ENCODE data around the gene FGF9. TPM values are rescaled to one million over a fixed set of nuclear protein-coding genes. Genes with fewer than 3 reads are reported as not detected.

FGF9 gene
- polyA plus RNA-seq, 2 of the 4 experiments (the other 2 are of a cell fraction) = not detected

DNA sequence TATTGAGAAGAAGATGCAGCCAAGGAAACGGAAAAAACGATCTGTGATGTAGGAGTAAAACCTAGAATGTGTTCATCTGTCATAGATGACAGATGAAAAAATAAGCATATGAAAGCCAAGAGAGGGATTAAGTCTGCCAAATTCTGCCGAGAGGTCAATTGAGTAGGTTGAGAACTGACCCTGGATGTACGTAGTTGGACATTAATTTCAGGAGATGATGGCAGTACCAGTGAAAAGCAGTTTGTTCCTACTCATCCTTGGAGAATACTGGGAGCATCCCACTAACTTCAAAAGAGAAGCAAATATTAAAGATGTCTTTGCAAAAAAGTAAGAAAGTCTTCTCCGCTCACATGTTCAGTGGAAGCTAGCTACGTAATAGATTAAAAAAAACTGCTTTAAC is 11.8 kb upstream of the FGF9 start (continued):
- TF ChIP-seq, protein P1, sequence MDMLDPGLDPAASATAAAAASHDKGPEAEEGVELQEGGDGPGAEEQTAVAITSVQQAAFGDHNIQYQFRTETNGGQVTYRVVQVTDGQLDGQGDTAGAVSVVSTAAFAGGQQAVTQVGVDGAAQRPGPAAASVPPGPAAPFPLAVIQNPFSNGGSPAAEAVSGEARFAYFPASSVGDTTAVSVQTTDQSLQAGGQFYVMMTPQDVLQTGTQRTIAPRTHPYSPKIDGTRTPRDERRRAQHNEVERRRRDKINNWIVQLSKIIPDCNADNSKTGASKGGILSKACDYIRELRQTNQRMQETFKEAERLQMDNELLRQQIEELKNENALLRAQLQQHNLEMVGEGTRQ (IDR thresholded peaks at IDR 0.05) = no peak
- no peak for TF ChIP-seq EHF (CRISPR knock-in tag; IDR thresholded peaks at IDR 0.05)
- TF ChIP-seq, protein P2, sequence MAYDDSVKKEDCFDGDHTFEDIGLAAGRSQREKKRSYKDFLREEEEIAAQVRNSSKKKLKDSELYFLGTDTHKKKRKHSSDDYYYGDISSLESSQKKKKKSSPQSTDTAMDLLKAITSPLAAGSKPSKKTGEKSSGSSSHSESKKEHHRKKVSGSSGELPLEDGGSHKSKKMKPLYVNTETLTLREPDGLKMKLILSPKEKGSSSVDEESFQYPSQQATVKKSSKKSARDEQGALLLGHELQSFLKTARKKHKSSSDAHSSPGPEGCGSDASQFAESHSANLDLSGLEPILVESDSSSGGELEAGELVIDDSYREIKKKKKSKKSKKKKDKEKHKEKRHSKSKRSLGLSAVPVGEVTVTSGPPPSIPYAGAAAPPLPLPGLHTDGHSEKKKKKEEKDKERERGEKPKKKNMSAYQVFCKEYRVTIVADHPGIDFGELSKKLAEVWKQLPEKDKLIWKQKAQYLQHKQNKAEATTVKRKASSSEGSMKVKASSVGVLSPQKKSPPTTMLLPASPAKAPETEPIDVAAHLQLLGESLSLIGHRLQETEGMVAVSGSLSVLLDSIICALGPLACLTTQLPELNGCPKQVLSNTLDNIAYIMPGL (CRISPR knock-in tag; IDR thresholded peaks at IDR 0.05; ENCODE audit: borderline replicate concordance) = no peak
- TF ChIP-seq, protein P3, sequence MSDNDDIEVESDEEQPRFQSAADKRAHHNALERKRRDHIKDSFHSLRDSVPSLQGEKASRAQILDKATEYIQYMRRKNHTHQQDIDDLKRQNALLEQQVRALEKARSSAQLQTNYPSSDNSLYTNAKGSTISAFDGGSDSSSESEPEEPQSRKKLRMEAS (IDR thresholded peaks at IDR 0.05) = no peak
- no peak for TF ChIP-seq NFE2L2 (conservative IDR thresholded peaks at IDR 0.05; ENCODE audit: low read length)
- TF ChIP-seq CHD4 (IDR thresholded peaks at IDR 0.05; ENCODE audit: borderline replicate concordance) = no peak
- no peak for TF ChIP-seq FOSL2 (IDR thresholded peaks at IDR 0.05)
- TF ChIP-seq FOSL2 (CRISPR knock-in tag; IDR thresholded peaks at IDR 0.05) = no peak

GRCh38 chr13:21661097-21661909 is 9.6 kb upstream of the FGF9 start:
- DNase-seq (ENCODE audit: low read depth in 1 of 2, low spot score in 1 of 2) (no peak), FAIRE-seq (no peak), ATAC-seq (no peak)
- ChIA-PET CTCF (interaction anchor here (1.1 to 2.3 kb wide), 3 partner anchors 12 to 93 kb away, joined by 3 to 9 read pairs (median 4); no protein-coding TSS in a partner anchor), POLR2A (no interaction called here)
- Histone ChIP-seq H3K27ac (no peak overlapping the region), H3K9me3 (no peaks in the 10 kb centered on the region; the same call in 2 of the 3 replicates), H3K4me1 (peaks cover 3% of the 10 kb centered on the region; the same call in 1 of the 3 replicates), H3K4me3 (no peak overlapping the region), H3K4me2 (no peak overlapping the region)
- no peak for TF ChIP-seq PHF8 (IDR thresholded peaks at IDR 0.05; ENCODE audit: borderline replicate concordance, low read depth)
- WGBS (ENCODE audit: missing lambda C conversion rate) = 41% methylated on average over 2 of the region's 2 CpGs

DNA sequence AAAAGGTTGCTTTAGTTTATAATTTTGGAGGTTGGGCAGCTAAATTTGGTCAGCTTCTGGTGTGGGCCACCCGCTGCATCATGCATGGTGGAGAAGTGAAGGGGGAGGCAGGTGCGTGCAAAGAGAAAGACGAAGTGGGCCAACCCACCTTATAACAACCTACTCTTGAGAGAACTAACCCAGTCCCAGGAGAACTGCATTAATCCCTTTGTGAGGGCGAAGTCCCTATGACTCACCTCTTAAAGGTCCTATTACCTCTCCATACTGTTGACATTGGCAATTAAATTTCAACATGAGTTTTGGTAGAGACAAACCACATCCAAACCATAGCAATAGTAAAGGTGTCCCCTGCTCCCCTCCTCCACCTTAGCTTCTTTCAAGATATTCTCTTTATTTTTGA is 7.7 kb upstream of the FGF9 start:
- ChIA-PET CTCF (interaction anchor here (2.3 kb wide), 1 partner anchor 25 kb away, joined by 9 read pairs; no protein-coding TSS in a partner anchor), POLR2A (no interaction called here)
- no peak overlapping the region for H3K27ac ChIP-seq
- TF ChIP-seq GATA3 (IDR thresholded peaks at IDR 0.05; ENCODE audit: borderline replicate concordance) = no peak
- peaks cover 3% of the 10 kb centered on the region; the same call in 1 of the 3 replicates for H3K4me1 ChIP-seq
- 8% methylated on average over 4 of the region's 4 CpGs for WGBS (ENCODE audit: missing lambda C conversion rate)
- H3K4me3 ChIP-seq = no peak overlapping the region
- no peak for DNase-seq (ENCODE audit: low read depth in 1 of 2, low spot score in 1 of 2)
- no peak for FAIRE-seq
- H3K4me2 ChIP-seq = 0 out of 3 replicates have a peak overlapping the region, but pooled peaks have one; percentile 14
- no peaks in the 10 kb centered on the region; the same call in 2 of the 3 replicates for H3K9me3 ChIP-seq
- no peak for ATAC-seq

- Histone ChIP-seq H3K4me1 (peaks cover 6% of the 10 kb centered on the region; the same call in 2 of the 3 replicates), H3K27ac (no peak overlapping the region), H3K4me2 (peak overlapping the region; percentile 100; the same call in 2 of the 3 replicates), H3K4me3 (no peak overlapping the region), H3K9me3 (no peaks in the 10 kb centered on the region; the same call in 2 of the 3 replicates)
- TF ChIP-seq RARB (CRISPR knock-in tag; IDR thresholded peaks at IDR 0.05) (no peak), KDM5A (IDR thresholded peaks at IDR 0.05) (no peak), FOXS1 (CRISPR knock-in tag; IDR thresholded peaks at IDR 0.05) (no peak), POLR2AphosphoS2 (conservative IDR thresholded peaks at IDR 0.05; ENCODE audit: low read length) (no peak)
- FAIRE-seq = no peak
- CTCF ChIA-PET = interaction anchor here (0.6 to 1.9 kb wide), 2 partner anchors 31 to 1093 kb away, joined by 3 to 12 read pairs; no protein-coding TSS in a partner anchor
- WGBS (ENCODE audit: missing lambda C conversion rate) = 68% methylated on average over 23 of the region's 23 CpGs
- POLR2A ChIA-PET = interaction anchor here (0.7 kb wide), 1 partner anchor 12 kb away, joined by 4 read pairs; no protein-coding TSS in a partner anchor
- DNase-seq (ENCODE audit: low read depth in 1 of 2, low spot score in 1 of 2) = no peak
- ATAC-seq = no peak
Observed at GRCh38 chr13:21668732-21669275, 2.1 kb upstream of the FGF9 start.

Data from A549 (cell line).